ENCODE measurements around the gene CFAP221.

The CFAP221 gene

GRCh38 chr2:119647440-119648169 lies 103.4 kb downstream of the CFAP221 start:
- DNase-seq = no peak

- DNase-seq = no peak
Observed at GRCh38 chr2:119649364-119649917, 105.2 kb downstream of the CFAP221 start.

DNA sequence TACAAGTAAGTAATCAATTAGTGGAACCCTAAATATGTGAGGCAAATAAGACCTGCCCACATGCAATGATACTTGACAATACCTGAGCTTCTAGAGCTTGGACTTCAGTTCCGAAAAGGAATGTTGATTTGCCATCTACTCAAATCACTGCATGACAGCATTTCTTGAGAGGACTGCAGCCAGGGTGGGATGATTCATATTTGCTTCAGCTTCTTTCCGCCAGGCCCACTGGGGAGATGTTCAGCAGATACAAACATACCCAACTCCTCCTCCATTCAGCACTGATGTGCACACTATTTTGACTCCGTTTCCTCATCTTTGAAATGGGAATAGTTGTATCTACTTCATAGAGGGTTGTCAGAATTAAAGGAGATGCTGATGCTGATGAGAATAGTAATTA lies 106.0 kb downstream of the CFAP221 start:
- DNase-seq = no peak

- DNase-seq = no peak
Observed at GRCh38 chr2:119650846-119651370, 106.7 kb downstream of the CFAP221 start.

- DNase-seq = no peak
Observed at GRCh38 chr2:119657466-119658145, 113.4 kb downstream of the CFAP221 start.

DNA sequence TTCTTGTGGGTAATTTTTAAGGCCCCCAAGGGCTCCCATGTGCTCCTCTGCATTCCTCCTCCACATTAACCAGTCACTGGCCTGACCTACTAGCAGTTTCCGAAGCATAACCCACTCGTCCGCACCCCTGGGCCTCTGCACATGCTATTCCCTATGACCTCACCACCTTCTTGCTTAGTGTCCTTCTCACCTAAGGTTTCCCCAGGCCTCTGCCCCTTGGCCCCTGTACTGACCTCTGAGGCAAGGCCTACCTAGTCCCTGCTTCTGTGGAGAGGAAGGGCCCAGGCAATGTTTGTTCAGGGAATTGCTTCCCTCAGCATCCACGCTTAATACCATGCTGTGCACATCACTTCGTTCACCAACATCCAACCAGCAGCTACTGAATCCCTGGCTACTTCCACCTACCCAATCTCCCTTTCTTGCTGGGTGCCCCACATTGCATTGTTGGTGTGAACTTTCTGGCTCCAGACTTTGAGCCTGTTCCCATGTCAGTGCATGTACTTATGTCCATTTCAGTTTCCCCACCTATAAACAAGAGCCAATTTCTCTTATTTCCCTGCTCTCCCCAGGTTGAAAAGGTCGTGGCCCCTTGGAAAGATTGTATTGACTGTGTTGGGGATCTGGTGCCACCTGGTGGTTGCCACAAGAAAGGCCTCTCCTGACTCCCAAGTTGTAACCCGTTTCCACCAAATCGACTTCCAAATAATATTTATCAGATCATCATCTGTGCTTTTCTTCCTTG lies 115.5 kb downstream of the CFAP221 start:
- DNase-seq = peak; percentile 45

DNA sequence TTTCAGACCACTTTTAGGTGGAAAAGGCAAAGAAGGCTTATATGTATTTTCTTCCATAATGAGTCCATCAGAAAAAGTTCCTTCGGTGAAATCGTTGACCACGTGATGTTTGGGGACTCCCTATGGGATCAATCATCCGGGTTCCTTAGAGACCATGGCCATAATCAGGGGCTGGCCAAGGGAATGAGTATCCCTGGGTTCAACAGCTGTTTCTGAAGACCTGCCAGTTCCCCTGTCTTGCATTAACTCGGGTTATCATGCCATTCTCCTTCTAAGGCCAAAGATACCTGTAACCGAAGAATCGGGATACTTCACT lies 116.1 kb downstream of the CFAP221 start:
- DNase-seq = no peak

GRCh38 chr2:119662297-119662696 lies 118.0 kb downstream of the CFAP221 start:
- DNase-seq = no peak

- no peak for DNase-seq
Observed at GRCh38 chr2:119668546-119668945, 124.3 kb downstream of the CFAP221 start.

DNA sequence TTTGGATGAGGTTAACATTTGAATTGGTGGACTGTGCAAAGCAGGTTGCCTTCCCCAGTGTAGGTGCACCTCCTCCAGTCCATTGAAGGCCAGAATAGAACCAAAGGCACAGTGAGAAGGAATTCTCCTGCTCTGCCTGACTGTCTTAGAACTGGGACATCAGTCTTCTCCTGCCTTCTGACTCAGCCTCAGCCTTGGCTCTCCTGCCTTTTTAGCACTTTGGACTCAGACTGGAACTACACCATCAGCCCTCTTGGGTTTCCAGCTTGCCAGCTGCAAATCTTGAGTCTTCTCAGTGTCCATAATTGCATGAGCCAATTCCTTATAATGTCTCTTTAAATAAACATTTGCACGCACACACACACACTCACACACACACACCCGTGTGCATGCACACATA lies 126.8 kb downstream of the CFAP221 start:
- DNase-seq = no peak

DNA sequence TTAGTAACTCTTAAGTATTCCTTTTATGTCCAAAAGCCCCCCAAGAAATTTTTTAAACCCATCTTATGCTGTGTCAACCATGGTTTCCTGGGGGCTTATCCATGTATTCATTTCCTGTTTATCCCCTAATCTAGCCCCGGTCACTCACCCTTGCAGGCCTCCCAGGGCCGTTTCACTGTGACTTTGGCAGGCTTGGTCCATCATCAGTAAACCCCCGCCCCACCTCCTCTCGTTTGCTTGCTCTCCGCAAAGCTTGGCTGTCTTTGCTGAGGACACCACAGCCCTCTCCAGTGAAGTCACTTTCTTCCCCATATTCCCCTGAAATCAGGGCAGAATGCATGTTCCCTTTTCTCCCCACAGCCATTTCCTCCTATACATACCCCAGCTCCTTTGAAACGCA lies 127.5 kb downstream of the CFAP221 start:
- DNase-seq = no peak

- no peak for DNase-seq
Observed at GRCh38 chr2:119672161-119672862, 128.1 kb downstream of the CFAP221 start.

GRCh38 chr2:119673796-119674195 lies 129.5 kb downstream of the CFAP221 start:
- DNase-seq = no peak

DNA sequence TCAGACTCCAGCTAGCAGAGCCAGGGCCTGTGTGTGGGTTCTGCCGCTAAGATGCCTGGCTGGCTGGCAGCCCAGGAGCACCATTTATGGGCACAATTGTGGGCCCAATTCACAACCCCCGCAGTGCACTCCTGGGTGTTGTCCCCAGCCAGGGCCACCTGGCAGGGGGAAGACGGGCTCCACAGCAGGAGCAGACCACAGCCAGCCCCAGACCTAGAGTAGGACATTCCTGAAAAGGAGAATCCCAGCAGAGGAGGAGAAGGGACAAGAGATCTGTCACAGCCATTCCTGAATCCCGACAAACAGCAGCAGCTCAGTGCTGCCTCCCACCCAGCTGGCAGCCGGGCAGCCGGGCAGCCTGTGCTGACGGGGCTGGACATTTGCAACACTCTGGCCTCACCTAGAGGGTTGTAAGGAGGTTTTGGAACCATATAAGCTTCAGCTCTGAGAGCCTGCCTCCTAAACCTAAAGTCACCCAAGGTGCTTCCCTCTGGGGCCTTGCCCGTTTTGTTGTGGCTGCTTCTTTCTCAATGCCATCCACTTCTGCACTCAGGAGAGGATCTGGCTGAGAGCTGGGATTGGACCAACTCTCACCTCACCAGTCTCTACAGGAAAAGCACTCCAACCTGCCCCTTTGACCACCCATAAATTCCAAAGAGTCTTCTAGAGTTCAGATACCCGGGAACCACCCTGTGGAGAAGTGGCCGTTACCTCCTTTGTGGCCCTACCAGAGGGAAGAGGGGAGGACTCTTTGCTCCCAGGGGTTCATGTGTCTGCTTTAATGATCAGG lies 130.7 kb downstream of the CFAP221 start:
- DNase-seq = no peak

DNA sequence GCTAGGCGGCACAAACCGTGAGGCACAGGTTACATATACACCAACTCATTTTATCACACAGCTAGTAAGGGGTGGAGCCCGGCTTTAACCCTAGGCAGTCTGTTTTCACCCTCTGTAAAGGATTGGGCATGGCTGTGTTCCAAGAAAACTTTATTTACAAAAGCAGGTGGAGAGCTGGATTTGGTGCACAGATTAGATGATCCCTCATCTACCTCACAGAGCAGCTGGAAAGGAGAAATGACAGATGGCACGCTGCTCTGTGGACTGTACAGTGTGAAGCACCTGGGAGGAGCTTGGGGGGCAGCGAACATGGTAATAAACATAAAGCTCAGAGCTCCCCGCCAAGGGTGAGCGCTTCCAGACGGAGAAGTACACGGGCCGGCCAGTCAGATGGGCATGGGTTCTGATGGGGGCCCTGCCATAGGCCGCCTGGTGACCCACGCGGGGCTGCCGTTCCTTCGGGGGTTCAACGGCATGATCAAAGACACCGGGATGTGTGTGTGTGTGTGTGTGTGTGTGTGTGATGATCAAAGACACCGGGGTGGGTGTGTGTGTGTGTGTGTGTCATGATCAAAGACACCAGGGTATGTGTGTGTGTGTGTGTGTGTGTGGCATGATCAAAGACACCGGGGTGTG lies 133.9 kb downstream of the CFAP221 start:
- peak; percentile 12 for DNase-seq

DNA sequence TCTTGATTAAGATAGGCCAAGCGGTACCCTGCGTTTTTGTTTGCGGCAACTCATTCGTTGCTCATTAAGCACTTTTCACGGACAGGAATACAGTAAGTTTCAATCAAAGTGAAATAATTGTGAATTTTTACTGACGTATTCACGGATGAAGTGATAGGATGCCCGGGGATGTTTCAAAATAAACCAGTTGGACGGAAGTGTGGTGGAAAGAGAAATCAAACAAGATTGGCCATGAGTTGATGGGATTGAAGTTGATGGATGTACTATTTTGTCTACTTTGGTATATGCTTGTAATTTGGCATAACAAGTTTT lies 135.2 kb downstream of the CFAP221 start:
- no peak for DNase-seq

GRCh38 chr2:119679846-119680245 lies 135.6 kb downstream of the CFAP221 start:
- no peak for DNase-seq

DNA sequence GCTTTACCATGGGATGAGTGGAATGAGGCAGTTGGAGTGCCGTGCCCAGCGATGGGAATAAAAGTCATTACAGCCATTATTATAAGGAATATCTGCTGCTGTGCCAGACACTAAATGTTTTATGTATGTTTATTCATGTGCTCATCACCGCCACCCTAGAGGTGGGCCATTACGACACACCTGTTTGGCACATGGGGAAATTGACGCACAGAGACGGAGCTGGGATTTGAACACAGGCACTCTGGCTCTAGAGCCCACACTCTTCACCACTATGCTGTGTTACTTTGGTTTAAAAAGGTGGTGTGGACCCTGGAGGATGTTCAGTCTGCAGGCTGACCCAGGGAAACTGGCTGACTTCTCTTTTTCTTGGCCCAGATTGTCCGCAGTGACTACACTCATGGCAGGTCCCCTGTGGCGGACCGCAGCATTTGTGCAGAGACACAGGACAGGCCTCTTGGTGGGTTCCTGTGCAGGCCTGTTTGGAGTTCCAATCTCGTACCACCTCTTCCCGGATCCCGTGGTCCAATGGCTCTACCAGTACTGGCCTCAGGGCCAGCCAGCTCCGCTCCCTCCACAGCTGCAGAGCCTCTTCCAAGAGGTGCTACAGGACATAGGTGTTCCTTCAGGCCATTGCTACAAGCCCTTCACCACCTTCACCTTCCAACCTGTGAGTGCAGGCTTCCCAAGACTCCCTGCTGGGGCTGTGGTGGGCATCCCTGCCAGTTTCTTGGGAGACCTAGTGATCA lies 136.4 kb downstream of the CFAP221 start:
- DNase-seq = no peak

DNA sequence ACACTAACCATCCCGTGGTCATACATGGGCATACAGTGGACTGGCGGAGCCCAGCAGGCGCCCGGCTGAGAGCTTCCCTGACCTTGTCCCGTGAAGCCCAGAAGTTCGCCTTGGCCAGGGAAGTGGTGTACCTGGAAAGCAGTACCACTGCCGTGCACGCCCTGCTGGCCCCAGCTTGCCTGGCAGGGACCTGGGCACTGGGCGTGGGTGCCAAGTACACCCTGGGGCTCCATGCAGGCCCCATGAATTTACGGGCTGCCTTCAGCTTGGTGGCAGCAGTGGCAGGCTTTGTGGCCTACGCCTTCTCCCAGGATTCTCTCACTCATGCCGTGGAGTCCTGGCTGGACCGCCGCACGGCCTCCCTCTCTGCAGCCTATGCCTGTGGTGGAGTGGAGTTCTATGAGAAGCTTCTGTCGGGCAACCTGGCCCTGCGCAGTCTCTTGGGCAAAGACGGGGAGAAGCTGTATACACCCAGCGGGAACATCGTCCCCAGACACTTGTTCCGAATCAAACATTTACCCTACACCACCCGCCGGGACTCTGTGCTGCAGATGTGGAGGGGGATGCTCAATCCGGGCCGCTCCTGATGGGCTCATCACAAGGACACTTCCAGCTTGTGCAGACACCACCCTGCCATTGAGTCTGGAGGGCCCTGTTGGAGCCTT lies 137.1 kb downstream of the CFAP221 start:
- DNase-seq = no peak

DNA sequence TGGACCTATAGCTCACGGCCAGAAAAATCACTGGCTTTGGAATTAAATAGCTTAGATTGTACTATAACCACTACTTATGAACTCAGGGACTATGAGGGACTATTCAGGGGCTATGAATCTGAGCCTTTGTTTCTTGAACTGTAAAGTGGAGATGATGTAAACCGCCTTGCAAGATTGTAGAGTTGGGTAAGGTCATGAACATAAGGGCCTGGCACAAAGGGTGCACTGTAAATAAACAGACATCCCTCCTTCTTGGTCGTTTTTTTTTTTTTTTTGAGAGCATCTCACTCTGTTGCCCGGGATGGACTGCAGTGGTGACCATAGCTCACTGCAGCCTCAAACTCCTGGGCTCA lies 137.6 kb downstream of the CFAP221 start:
- DNase-seq = no peak

DNA sequence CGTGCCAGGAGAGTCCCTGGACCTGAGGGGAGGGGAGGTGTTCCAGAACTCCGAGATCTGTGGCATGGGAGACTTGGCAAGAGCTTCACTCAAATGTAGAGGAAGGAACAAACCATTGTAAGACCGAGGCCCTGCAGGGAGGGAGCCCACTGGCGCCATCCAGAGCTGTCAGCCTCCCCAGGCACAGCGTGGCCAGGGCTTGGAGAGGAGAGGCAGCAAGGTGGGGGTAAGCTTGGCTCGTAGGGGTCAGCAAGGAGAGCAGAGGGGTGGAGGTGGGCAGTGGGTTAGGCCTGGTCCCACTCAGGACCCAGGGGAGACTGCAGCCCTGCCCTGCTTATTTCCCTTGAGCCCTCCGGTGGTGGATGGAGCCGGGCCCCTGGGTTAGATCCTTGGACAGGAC lies 138.3 kb downstream of the CFAP221 start:
- no peak for DNase-seq

All from stimulated activated CD4-positive, alpha-beta T cell treated with anti-CD3 and anti-CD28 coated beads, Interleukin-4, amount 100 ng/mL, for 24 hours (primary cell).